ENCODE results near the gene MGA.

The MGA gene

DNA sequence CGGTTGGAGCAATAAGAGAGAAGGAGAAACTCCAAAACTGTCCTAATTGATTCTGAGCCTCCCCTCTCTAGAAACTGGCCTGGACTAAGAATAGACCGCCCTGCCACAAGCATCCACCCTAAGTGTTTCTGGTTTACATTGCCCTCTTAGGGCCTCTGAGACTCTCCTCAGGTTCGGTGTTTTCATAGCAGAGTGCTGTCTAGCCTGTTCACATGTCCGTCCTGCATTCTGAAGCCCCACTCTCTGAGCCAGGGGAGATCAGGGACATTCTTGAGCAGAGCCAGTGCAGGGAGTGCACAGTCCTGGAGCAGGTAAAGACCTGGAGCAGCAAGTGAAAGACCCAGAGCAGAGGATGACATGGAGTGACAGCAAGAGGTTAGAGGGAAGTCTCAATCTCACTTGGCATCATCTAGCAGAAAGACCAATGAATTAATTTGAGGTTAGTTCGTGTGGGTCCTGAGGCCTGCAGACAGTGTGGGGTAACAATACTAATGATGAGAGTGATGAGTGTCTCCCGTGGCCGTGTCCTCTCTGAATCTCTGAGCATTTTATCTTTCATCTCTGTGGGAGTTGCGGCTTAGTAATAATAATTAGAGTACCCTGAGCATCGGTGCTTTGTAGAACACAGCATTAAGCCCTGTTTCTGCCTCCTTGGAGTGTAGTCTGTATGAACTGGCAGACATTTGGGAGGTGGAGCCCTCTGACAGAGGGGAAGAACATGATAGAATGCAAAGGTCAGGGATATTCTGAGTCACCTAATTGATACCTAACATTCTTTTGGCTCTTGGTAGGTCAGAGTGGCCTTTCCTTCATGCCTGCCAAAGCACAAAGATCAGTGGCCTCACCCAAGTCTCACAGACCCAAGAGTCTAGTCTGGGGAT lies 138.6 kb downstream of the MGA start:
- Histone ChIP-seq H4K5ac (ENCODE audit: low read length) (no peak overlapping the region), H3K79me2 (ENCODE audit: control insufficient read depth, insufficient read depth, low read length) (no peaks in the 10 kb centered on the region), H3K18ac (ENCODE audit: low read length) (no peak overlapping the region), H2BK120ac (ENCODE audit: low read depth, low read length) (no peak overlapping the region), H2BK15ac (replicated peaks; ENCODE audit: low read depth) (no peak overlapping the region), H3K36me3 (ENCODE audit: control insufficient read depth, insufficient read depth, low read length) (no peaks in the 10 kb centered on the region), H3K27me3 (ENCODE audit: insufficient read depth, low read length, poor library complexity) (no peaks in the 10 kb centered on the region), H2BK5ac (ENCODE audit: low read length) (no peak overlapping the region), H3K4ac (ENCODE audit: low read depth, low read length) (no peak overlapping the region), H3K9ac (ENCODE audit: low read length) (no peak overlapping the region), H3K4me3 (ENCODE audit: low read length) (no peak overlapping the region), H3K56ac (ENCODE audit: low read length) (no peak overlapping the region), H2AK5ac (ENCODE audit: low read length) (no peak overlapping the region), H4K8ac (ENCODE audit: low read depth, low read length) (no peak overlapping the region), H3K4me2 (ENCODE audit: low read length) (no peak overlapping the region), H3K23ac (ENCODE audit: low read length) (no peak overlapping the region), H3K79me1 (ENCODE audit: low read length) (no peaks in the 10 kb centered on the region), H3K27ac (ENCODE audit: low read depth, low read length) (no peak overlapping the region), H3K4me1 (ENCODE audit: control insufficient read depth, low read depth, low read length) (no peaks in the 10 kb centered on the region)
- DNase-seq: no peak
- no CpG with 5 or more reads among the region's 9 CpGs for WGBS (ENCODE audit: extremely low coverage, insufficient coverage, low lambda C conversion rate)

DNA sequence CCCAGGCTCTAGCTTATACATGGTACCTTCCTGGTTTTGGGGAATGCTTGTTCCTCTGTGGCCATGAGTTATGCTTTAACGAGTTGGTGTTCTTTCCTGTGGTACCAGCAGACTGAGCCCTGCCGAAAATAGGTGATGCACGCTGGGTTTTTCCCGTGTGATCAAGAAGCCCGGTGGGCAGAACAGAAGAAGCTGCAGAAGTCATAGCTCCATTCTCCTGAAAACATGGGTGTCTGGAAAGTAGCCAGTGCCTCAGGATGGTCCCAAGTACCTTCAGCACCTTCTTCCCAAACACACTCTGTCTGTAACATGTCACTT lies 139.2 kb downstream of the MGA start:
- Histone ChIP-seq H3K27me3 (ENCODE audit: insufficient read depth, low read length, poor library complexity) (no peaks in the 10 kb centered on the region), H4K5ac (ENCODE audit: low read length) (no peak overlapping the region), H2BK15ac (replicated peaks; ENCODE audit: low read depth) (no peak overlapping the region), H2AK5ac (ENCODE audit: low read length) (no peak overlapping the region), H3K36me3 (ENCODE audit: control insufficient read depth, insufficient read depth, low read length) (no peaks in the 10 kb centered on the region), H3K4me3 (ENCODE audit: low read length) (no peak overlapping the region), H3K18ac (ENCODE audit: low read length) (no peak overlapping the region), H3K27ac (ENCODE audit: low read depth, low read length) (no peak overlapping the region), H2BK120ac (ENCODE audit: low read depth, low read length) (no peak overlapping the region), H2BK5ac (ENCODE audit: low read length) (no peak overlapping the region), H3K9ac (ENCODE audit: low read length) (no peak overlapping the region), H3K4me2 (ENCODE audit: low read length) (no peak overlapping the region), H4K8ac (ENCODE audit: low read depth, low read length) (no peak overlapping the region), H3K79me2 (ENCODE audit: control insufficient read depth, insufficient read depth, low read length) (no peaks in the 10 kb centered on the region), H3K4ac (ENCODE audit: low read depth, low read length) (no peak overlapping the region), H3K79me1 (ENCODE audit: low read length) (no peaks in the 10 kb centered on the region), H3K56ac (ENCODE audit: low read length) (no peak overlapping the region), H3K23ac (ENCODE audit: low read length) (no peak overlapping the region), H3K4me1 (ENCODE audit: control insufficient read depth, low read depth, low read length) (no peaks in the 10 kb centered on the region)
- whole genome bisulfite sequencing (ENCODE audit: extremely low coverage, insufficient coverage, low lambda C conversion rate): no CpG with 5 or more reads among the region's 5 CpGs
- no peak for DNase-seq

DNA sequence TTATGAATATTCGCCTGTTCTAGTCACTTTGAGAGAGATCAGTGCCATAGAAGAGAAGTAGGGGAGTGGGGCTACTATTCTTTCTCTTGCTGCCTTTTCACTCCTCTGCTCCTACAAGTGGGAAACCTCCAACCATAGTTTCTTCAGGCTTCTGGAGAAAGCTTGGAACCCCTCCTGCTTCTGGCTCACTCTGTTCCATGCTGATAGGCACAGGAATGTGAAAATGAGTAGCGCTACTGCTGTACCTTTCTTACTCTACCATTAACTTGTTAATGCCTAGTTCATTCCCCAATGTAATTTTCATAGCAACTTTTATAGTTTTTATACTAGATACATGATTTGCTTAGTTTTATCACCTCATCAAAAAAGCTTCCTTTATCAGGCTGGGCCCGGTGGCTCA lies 141.0 kb downstream of the MGA start:
- H3K27me3 ChIP-seq (ENCODE audit: insufficient read depth, low read length, poor library complexity): no peaks in the 10 kb centered on the region
- H3K36me3 ChIP-seq (ENCODE audit: control insufficient read depth, insufficient read depth, low read length): no peaks in the 10 kb centered on the region
- H3K4me3 ChIP-seq (ENCODE audit: low read length): no peak overlapping the region
- no peak overlapping the region for H2AK5ac ChIP-seq (ENCODE audit: low read length)
- H3K56ac ChIP-seq (ENCODE audit: low read length): no peak overlapping the region
- WGBS (ENCODE audit: extremely low coverage, insufficient coverage, low lambda C conversion rate): no CpG with 5 or more reads among the region's 3 CpGs
- H3K79me2 ChIP-seq (ENCODE audit: control insufficient read depth, insufficient read depth, low read length): no peaks in the 10 kb centered on the region
- no peak overlapping the region for H3K4me2 ChIP-seq (ENCODE audit: low read length)
- no peak for DNase-seq
- no peak overlapping the region for H3K4ac ChIP-seq (ENCODE audit: low read depth, low read length)
- H4K8ac ChIP-seq (ENCODE audit: low read depth, low read length): no peak overlapping the region
- no peak overlapping the region for H2BK5ac ChIP-seq (ENCODE audit: low read length)
- no peak overlapping the region for H4K5ac ChIP-seq (ENCODE audit: low read length)
- H3K4me1 ChIP-seq (ENCODE audit: control insufficient read depth, low read depth, low read length): no peaks in the 10 kb centered on the region
- H2BK15ac ChIP-seq (replicated peaks; ENCODE audit: low read depth): no peak overlapping the region
- H2BK120ac ChIP-seq (ENCODE audit: low read depth, low read length): no peak overlapping the region
- no peak overlapping the region for H3K9ac ChIP-seq (ENCODE audit: low read length)
- H3K23ac ChIP-seq (ENCODE audit: low read length): no peak overlapping the region
- H3K18ac ChIP-seq (ENCODE audit: low read length): no peak overlapping the region
- H3K27ac ChIP-seq (ENCODE audit: low read depth, low read length): no peak overlapping the region
- H3K79me1 ChIP-seq (ENCODE audit: low read length): no peaks in the 10 kb centered on the region

DNA sequence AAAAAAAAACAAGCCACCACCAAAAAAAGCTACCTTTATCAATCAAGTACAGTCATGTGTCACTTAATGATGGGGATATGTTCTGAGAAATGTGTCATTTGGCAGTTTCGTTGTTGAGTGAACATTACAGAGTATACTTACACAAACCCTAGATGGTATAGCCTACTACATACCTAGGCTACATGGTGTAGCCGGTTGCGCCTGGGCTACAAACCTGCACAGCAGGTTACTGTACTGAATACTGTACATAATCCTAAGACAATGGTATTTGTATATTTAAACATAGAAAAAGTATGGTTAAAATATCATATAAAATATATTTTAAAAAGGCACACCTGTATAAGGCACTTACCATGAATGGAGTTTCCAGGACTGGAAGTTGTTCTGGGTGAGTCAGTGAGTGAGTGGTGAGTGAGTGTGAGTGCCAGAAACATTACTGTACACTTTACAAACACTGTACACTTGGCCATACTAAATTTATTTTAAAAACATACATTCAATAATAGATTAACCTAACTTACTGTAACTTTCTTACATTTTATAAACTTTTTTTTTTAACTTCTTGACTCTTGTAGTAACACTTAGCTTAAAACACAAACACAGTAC lies 141.7 kb downstream of the MGA start:
- no peaks in the 10 kb centered on the region for H3K4me1 ChIP-seq (ENCODE audit: control insufficient read depth, low read depth, low read length)
- no peak overlapping the region for H3K18ac ChIP-seq (ENCODE audit: low read length)
- no peak overlapping the region for H4K5ac ChIP-seq (ENCODE audit: low read length)
- no peak for DNase-seq
- no peak overlapping the region for H4K8ac ChIP-seq (ENCODE audit: low read depth, low read length)
- H2BK15ac ChIP-seq (replicated peaks; ENCODE audit: low read depth): no peak overlapping the region
- H3K79me2 ChIP-seq (ENCODE audit: control insufficient read depth, insufficient read depth, low read length): no peaks in the 10 kb centered on the region
- no peak overlapping the region for H3K4me3 ChIP-seq (ENCODE audit: low read length)
- H3K27me3 ChIP-seq (ENCODE audit: insufficient read depth, low read length, poor library complexity): no peaks in the 10 kb centered on the region
- H3K56ac ChIP-seq (ENCODE audit: low read length): no peak overlapping the region
- no peak overlapping the region for H3K4ac ChIP-seq (ENCODE audit: low read depth, low read length)
- no CpG with 5 or more reads among the region's 3 CpGs for WGBS (ENCODE audit: extremely low coverage, insufficient coverage, low lambda C conversion rate)
- no peaks in the 10 kb centered on the region for H3K36me3 ChIP-seq (ENCODE audit: control insufficient read depth, insufficient read depth, low read length)
- H3K27ac ChIP-seq (ENCODE audit: low read depth, low read length): no peak overlapping the region
- H2BK5ac ChIP-seq (ENCODE audit: low read length): no peak overlapping the region
- H2BK120ac ChIP-seq (ENCODE audit: low read depth, low read length): no peak overlapping the region
- no peak overlapping the region for H2AK5ac ChIP-seq (ENCODE audit: low read length)
- H3K9ac ChIP-seq (ENCODE audit: low read length): no peak overlapping the region
- H3K4me2 ChIP-seq (ENCODE audit: low read length): no peak overlapping the region
- H3K79me1 ChIP-seq (ENCODE audit: low read length): no peaks in the 10 kb centered on the region
- H3K23ac ChIP-seq (ENCODE audit: low read length): no peak overlapping the region

DNA sequence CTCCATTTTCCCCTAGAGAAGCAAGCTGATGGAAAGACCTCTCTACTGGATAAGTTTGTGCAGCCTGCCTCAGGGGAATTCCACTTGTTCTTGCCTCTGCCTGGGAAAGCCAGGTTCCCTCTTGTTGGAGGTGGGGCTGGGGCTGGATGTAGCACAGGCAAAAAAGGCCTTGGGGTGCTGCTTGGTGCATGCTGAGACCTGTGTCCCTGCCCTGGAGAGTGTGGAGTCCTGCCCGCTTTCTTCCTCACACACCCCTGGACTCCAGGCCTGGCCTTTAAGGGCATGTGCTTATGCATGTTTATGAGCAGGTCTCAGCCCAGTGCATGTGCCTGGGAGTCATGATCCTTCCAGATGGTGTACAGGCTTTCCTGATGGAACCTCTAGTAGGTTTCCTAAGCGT lies 144.2 kb downstream of the MGA start:
- no peak overlapping the region for H3K4me2 ChIP-seq (ENCODE audit: low read length)
- no peak overlapping the region for H2AK5ac ChIP-seq (ENCODE audit: low read length)
- no peak overlapping the region for H3K56ac ChIP-seq (ENCODE audit: low read length)
- no CpG with 5 or more reads among the region's 2 CpGs for WGBS (ENCODE audit: extremely low coverage, insufficient coverage, low lambda C conversion rate)
- H3K27me3 ChIP-seq (ENCODE audit: insufficient read depth, low read length, poor library complexity): no peaks in the 10 kb centered on the region
- H3K79me1 ChIP-seq (ENCODE audit: low read length): no peaks in the 10 kb centered on the region
- no peak overlapping the region for H3K9ac ChIP-seq (ENCODE audit: low read length)
- H4K8ac ChIP-seq (ENCODE audit: low read depth, low read length): no peak overlapping the region
- no peak overlapping the region for H3K4me3 ChIP-seq (ENCODE audit: low read length)
- no peaks in the 10 kb centered on the region for H3K79me2 ChIP-seq (ENCODE audit: control insufficient read depth, insufficient read depth, low read length)
- no peak overlapping the region for H3K27ac ChIP-seq (ENCODE audit: low read depth, low read length)
- no peak overlapping the region for H2BK5ac ChIP-seq (ENCODE audit: low read length)
- no peak overlapping the region for H3K23ac ChIP-seq (ENCODE audit: low read length)
- no peak overlapping the region for H3K4ac ChIP-seq (ENCODE audit: low read depth, low read length)
- H3K4me1 ChIP-seq (ENCODE audit: control insufficient read depth, low read depth, low read length): no peaks in the 10 kb centered on the region
- H2BK120ac ChIP-seq (ENCODE audit: low read depth, low read length): no peak overlapping the region
- no peak for DNase-seq
- no peaks in the 10 kb centered on the region for H3K36me3 ChIP-seq (ENCODE audit: control insufficient read depth, insufficient read depth, low read length)
- H3K18ac ChIP-seq (ENCODE audit: low read length): no peak overlapping the region
- no peak overlapping the region for H2BK15ac ChIP-seq (replicated peaks; ENCODE audit: low read depth)
- no peak overlapping the region for H4K5ac ChIP-seq (ENCODE audit: low read length)
